MCF 10A (cell line): Measurements from ENCODE around the gene ARNT2. TPM values are rescaled to one million over a fixed set of nuclear protein-coding genes. Genes with fewer than 3 reads are reported as not detected.
"Not testable (repeated sequence)": the region's sequence is repeated elsewhere in the genome, so short reads cannot be mapped to it uniquely, and the experiment has no call there.

Source experiments
- BruUV-seq: library from RNA; stranded (reverse); fragments of 400-500 nt; replicated peaks from 2 replicates; lab custom pipeline; 2021; lab: Mats Ljungman, UMichigan
- CTCF ChIA-PET: fragments of 300-600 bp; sonication (Branson Sonifier 250); formaldehyde crosslinking; extraction: SDS; loops from one replicate; lab custom pipeline; 2021; ENCODE audit warnings: antibody characterized with exemption, inconsistent platforms; lab: Yijun Ruan, JAX
- POLR2A ChIA-PET: fragments of 300-600, 350-650 bp; sonication (Branson Sonifier 250); formaldehyde crosslinking; extraction: SDS; loops from one replicate; lab custom pipeline; 2020; ENCODE audit warnings: antibody characterized with exemption, inconsistent platforms; lab: Yijun Ruan, JAX
- DNase-seq: peaks from one replicate; pipeline ENCODE4 v3.0.0-alpha.2; 2018; ENCODE audit not compliant: unreplicated experiment
- H3K27ac Mint-ChIP-seq: one replicate; pipeline ENCODE4 v1.8.0; 2022; ENCODE audit warnings: mild to moderate bottlenecking, low read depth, mixed read lengths; ENCODE audit not compliant: unreplicated experiment
- H3K27me3 Mint-ChIP-seq: one replicate; pipeline ENCODE4 v1.8.0; 2022; ENCODE audit warnings: mixed read lengths; ENCODE audit not compliant: insufficient read depth, unreplicated experiment
- H3K36me3 Mint-ChIP-seq: one replicate; pipeline ENCODE4 v1.8.0; 2022; ENCODE audit warnings: mild to moderate bottlenecking, moderate library complexity, mixed read lengths; ENCODE audit not compliant: insufficient read depth, unreplicated experiment
- H3K4me1 Mint-ChIP-seq: one replicate; pipeline ENCODE4 v1.8.0; 2022; ENCODE audit warnings: mixed read lengths; ENCODE audit not compliant: insufficient read depth, unreplicated experiment
- H3K4me3 Mint-ChIP-seq: one replicate; pipeline ENCODE4 v1.8.0; 2022; ENCODE audit warnings: mild to moderate bottlenecking, moderate library complexity, mixed read lengths; ENCODE audit not compliant: unreplicated experiment
- H3K9me3 Mint-ChIP-seq: one replicate; pipeline ENCODE4 v1.8.0; 2022; ENCODE audit warnings: mixed read lengths; ENCODE audit not compliant: unreplicated experiment
- intact Hi-C: fragments of 100-400 bp; cut with micrococcal nuclease; formaldehyde crosslinking; loops from 2 replicates; pipeline ENCODE4 v1.14.1; 2022
- microRNA-seq: library from miRNA; unstranded; fragments of <30 nt; microRNA quantifications from one replicate; pipeline ENCODE4 v1.2.0, GENCODE V29; 2022
- total RNA-seq: library from RNA; stranded (reverse); gene quantifications from 2 replicates; pipeline ENCODE4 v1.2.3, GENCODE V29; 2022
- TF ChIP-seq, protein P1 (sequence below): fragments of 200-600 bp; IDR thresholded peaks from one replicate; pipeline ENCODE4 v1.8.0; 2022; ENCODE audit warnings: antibody characterized with exemption, mild to moderate bottlenecking; ENCODE audit not compliant: unreplicated experiment

Gene ARNT2
- total RNA-seq, 1 experiment from 2014 or later = 1.6 TPM

- no peaks in the 10 kb centered on the region for H3K36me3 Mint-ChIP-seq
- H3K9me3 Mint-ChIP-seq = peaks cover 15% of the 10 kb centered on the region
- ChIA-PET POLR2A (interaction anchor here (1.0 kb wide), 1 partner anchor 55 kb away, joined by 3 read pairs; no protein-coding TSS in a partner anchor), CTCF (interaction anchor here (0.6 to 1.5 kb wide), 2 partner anchors 73 to 74 kb away, joined by 3 read pairs; no protein-coding TSS in a partner anchor)
- H3K4me3 Mint-ChIP-seq = no peak overlapping the region
- no peaks in the 10 kb centered on the region for H3K4me1 Mint-ChIP-seq
- H3K27ac Mint-ChIP-seq = no peak overlapping the region
- BruUV-seq = no TSS peak
- intact Hi-C loops = no loop called here
- DNase-seq = no peak
- no peaks in the 10 kb centered on the region for H3K27me3 Mint-ChIP-seq
- TF ChIP-seq, protein P1, sequence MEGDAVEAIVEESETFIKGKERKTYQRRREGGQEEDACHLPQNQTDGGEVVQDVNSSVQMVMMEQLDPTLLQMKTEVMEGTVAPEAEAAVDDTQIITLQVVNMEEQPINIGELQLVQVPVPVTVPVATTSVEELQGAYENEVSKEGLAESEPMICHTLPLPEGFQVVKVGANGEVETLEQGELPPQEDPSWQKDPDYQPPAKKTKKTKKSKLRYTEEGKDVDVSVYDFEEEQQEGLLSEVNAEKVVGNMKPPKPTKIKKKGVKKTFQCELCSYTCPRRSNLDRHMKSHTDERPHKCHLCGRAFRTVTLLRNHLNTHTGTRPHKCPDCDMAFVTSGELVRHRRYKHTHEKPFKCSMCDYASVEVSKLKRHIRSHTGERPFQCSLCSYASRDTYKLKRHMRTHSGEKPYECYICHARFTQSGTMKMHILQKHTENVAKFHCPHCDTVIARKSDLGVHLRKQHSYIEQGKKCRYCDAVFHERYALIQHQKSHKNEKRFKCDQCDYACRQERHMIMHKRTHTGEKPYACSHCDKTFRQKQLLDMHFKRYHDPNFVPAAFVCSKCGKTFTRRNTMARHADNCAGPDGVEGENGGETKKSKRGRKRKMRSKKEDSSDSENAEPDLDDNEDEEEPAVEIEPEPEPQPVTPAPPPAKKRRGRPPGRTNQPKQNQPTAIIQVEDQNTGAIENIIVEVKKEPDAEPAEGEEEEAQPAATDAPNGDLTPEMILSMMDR = no peak
Observed at GRCh38 chr15:80641384-80641783, 237.2 kb downstream of the ARNT2 start.

DNA sequence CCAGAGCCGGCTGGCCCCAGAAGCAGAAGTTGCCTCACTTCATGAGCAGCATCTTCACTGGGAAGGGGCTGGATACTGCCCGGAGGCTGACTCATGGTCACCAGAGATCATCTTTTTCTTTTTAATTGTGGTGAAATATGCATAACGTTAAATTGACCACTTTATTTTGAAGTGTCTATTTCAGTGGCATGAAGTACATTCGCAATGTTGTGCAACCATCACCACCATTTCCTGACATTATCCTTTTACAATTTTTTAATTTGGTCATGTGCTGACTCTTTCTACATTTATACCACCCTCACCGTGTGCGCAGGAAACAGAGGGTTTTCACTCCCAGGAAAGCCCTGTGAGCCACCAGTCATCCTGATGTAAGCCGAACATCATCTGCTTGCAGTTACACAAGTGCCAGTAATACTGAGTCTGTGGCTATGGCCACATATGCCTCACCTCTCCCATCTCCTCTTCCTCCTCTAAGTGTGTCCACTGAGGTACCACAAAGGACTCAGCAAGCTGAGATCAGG lies 239.3 kb downstream of the ARNT2 start:
- CTCF ChIA-PET = interaction anchor here (1.2 kb wide), 1 partner anchor 13 kb away, joined by 3 read pairs; no protein-coding TSS in a partner anchor
- Mint-ChIP-seq H3K4me1 (no peaks in the 10 kb centered on the region), H3K9me3 (peaks cover 15% of the 10 kb centered on the region), H3K27me3 (no peaks in the 10 kb centered on the region), H3K36me3 (no peaks in the 10 kb centered on the region), H3K27ac (no peak overlapping the region), H3K4me3 (no peak overlapping the region)
- TF ChIP-seq, protein P1 = no peak
- POLR2A ChIA-PET = interaction anchor here (0.6 to 1.2 kb wide), 2 partner anchors 15 to 52 kb away, joined by 3 read pairs; partner anchors contain the start of gene ABHD17C
- no TSS peak for BruUV-seq
- DNase-seq = no peak
- intact Hi-C loops = no loop called here

DNA sequence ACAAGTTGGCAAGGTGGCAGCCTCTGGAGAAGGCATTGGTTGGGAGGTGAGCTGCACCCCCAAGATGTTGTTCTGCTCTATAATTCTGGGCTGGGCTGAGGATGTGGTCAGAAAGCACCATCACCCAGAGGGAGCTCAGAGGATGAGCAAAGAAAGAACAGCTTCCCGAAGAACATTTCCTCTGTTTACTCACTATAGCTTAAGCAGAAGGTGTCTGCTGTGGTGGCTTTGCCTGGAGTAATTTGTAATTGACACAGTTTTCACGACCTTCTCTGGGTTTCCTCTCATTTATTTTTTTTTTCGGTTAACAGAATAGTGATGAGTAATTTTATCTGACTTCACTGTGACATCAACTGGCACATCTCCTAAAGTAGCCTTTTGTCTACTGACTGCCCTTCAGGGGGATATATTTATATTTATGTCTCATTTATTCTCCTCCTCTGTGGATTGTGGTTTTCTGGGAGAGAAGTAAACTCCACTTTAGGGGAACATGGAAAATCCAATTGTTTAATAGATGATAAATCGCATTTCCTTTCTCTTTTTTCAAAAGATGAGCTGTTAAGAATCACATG lies 241.4 kb downstream of the ARNT2 start:
- Mint-ChIP-seq H3K36me3 (no peaks in the 10 kb centered on the region), H3K4me3 (no peak overlapping the region), H3K27me3 (no peaks in the 10 kb centered on the region), H3K4me1 (no peaks in the 10 kb centered on the region), H3K27ac (no peak overlapping the region), H3K9me3 (peaks cover 9% of the 10 kb centered on the region)
- CTCF ChIA-PET = interaction anchor here (0.6 kb wide), 1 partner anchor 154 kb away, joined by 3 read pairs; no protein-coding TSS in a partner anchor
- no peak for DNase-seq
- BruUV-seq = no TSS peak
- POLR2A ChIA-PET = interaction anchor here (0.6 to 0.7 kb wide), 2 partner anchors 32 to 229 kb away, joined by 3 read pairs; no protein-coding TSS in a partner anchor
- TF ChIP-seq, protein P1 = no peak
- intact Hi-C loops = no loop called here

GRCh38 chr15:80647424-80647823 lies 243.2 kb downstream of the ARNT2 start:
- H3K9me3 Mint-ChIP-seq, H3K36me3 Mint-ChIP-seq, H3K4me1 Mint-ChIP-seq, BruUV-seq, intact Hi-C loops, H3K27ac Mint-ChIP-seq, CTCF ChIA-PET, H3K4me3 Mint-ChIP-seq, POLR2A ChIA-PET, H3K27me3 Mint-ChIP-seq, DNase-seq: not testable (repeated sequence)

Small RNA genes lying within 50 kb of the gene (microRNA-seq; reads per million reads assigned to microRNA genes)
- not detected for gene MIR5572

Other genes with a start within 250 kb of the ARNT2 start
- not detected in 2 replicates for gene CTXND1, start 152.2 kb upstream of the ARNT2 start, total RNA-seq